Astrocyte (in vitro differentiated cells and primary cell): ENCODE data around the gene SERPINB6.

Experiments used
- CTCF ChIP-seq: IDR thresholded peaks from 2 replicates; pipeline ENCODE4 v1.5.1; 2011; ENCODE audit warnings: low read depth, mild to moderate bottlenecking, inconsistent platforms, low read length, moderate library complexity; ENCODE audit not compliant: insufficient read depth
- EZH2 ChIP-seq: IDR thresholded peaks from 2 replicates; pipeline ENCODE4 v1.6.1; 2012; ENCODE audit warnings: mild to moderate bottlenecking, low read length, inconsistent platforms; ENCODE audit not compliant: insufficient read depth

GRCh38 chr6:2899596-2899995, 71.8 kb downstream of the SERPINB6 start:
- TF ChIP-seq CTCF (no peak), EZH2 (no peak)
